Ovary (tissue), 3 donors: ENCODE results near the gene ITPR2.
"Not testable (repeated sequence)": the region's sequence is repeated elsewhere in the genome, so short reads cannot be mapped to it uniquely, and the experiment has no call there.

ENCODE experiments used
- POLR2A ChIP-seq: fragments of 450-650 bp; IDR thresholded peaks from one replicate; pipeline ENCODE4 v1.6.1; 2017; ENCODE audit warnings: antibody characterized with exemption, mild to moderate bottlenecking, moderate library complexity
- TF ChIP-seq, protein P1 (sequence below), 3 donors: fragments of 450-650 bp in 2 of 3; fragments of 200-600 bp in 1 of 3; IDR thresholded peaks; one replicate each; pipeline versions ENCODE4 v1.5.1 to v1.8.0; 2016 to 2022; ENCODE audit warnings: antibody characterized with exemption in 3 of 3, mild to moderate bottlenecking in 1 of 3
- donor health status: DM: no; HTN: no; CAD: no.

- TF ChIP-seq, protein P1, sequence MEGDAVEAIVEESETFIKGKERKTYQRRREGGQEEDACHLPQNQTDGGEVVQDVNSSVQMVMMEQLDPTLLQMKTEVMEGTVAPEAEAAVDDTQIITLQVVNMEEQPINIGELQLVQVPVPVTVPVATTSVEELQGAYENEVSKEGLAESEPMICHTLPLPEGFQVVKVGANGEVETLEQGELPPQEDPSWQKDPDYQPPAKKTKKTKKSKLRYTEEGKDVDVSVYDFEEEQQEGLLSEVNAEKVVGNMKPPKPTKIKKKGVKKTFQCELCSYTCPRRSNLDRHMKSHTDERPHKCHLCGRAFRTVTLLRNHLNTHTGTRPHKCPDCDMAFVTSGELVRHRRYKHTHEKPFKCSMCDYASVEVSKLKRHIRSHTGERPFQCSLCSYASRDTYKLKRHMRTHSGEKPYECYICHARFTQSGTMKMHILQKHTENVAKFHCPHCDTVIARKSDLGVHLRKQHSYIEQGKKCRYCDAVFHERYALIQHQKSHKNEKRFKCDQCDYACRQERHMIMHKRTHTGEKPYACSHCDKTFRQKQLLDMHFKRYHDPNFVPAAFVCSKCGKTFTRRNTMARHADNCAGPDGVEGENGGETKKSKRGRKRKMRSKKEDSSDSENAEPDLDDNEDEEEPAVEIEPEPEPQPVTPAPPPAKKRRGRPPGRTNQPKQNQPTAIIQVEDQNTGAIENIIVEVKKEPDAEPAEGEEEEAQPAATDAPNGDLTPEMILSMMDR (IDR thresholded peaks at IDR 0.05), result not testable (repeated sequence)
- not testable (repeated sequence) for TF ChIP-seq POLR2A
Observed at GRCh38 chr12:26604813-26605212, 228.2 kb downstream of the ITPR2 start.
